GM20000 (cell line): ENCODE measurements around the gene GLP1R.

Source experiments
- DNase-seq: peaks from one replicate; pipeline ENCODE4 v3.0.0; 2012; ENCODE audit warnings: low spot score
- CTCF ChIP-seq: IDR thresholded peaks from 2 replicates; pipeline ENCODE4 v1.5.1; 2012; ENCODE audit warnings: mild to moderate bottlenecking, control low read depth; ENCODE audit errors: extremely low read depth, missing control alignments

GLP1R gene

GRCh38 chr6:39100358-39100757 is 51.8 kb downstream of the GLP1R start:
- DNase-seq = no peak
- no peak for TF ChIP-seq CTCF

- peak; percentile 49 for DNase-seq
- peak; percentile 42 for TF ChIP-seq CTCF
Observed at GRCh38 chr6:39102071-39102820, 53.7 kb downstream of the GLP1R start.

- TF ChIP-seq CTCF = no peak
- no peak for DNase-seq
Observed at GRCh38 chr6:39102821-39103136, 54.2 kb downstream of the GLP1R start.

GRCh38 chr6:39104528-39104927 is 55.9 kb downstream of the GLP1R start:
- no peak for DNase-seq
- TF ChIP-seq CTCF = no peak

GRCh38 chr6:39107034-39107433 is 58.5 kb downstream of the GLP1R start:
- DNase-seq = no peak
- no peak for TF ChIP-seq CTCF

GRCh38 chr6:39107641-39108040 is 59.1 kb downstream of the GLP1R start:
- TF ChIP-seq CTCF = no peak
- DNase-seq = no peak

GRCh38 chr6:39108041-39108839 is 59.7 kb downstream of the GLP1R start:
- TF ChIP-seq CTCF = no peak
- no peak for DNase-seq
